NCI-H2171 (cell line): ENCODE data around the gene ATP6V1G2.
"Not testable (repeated sequence)": the region's sequence is repeated elsewhere in the genome, so short reads cannot be mapped to it uniquely, and the experiment has no call there.

Experiments used
- DNase-seq: peaks from one replicate; lab custom pipeline; 2025; lab: John Stamatoyannopoulos, UW

ATP6V1G2 gene

GRCh38 chr6:31575952-31576685 is 29.7 kb upstream of the ATP6V1G2 start:
- no peak for DNase-seq

- DNase-seq = no peak
These were observed 29.0 kb upstream of the ATP6V1G2 start, which contains the start of gene TNF for GRCh38 chr6:31575335-31575901. Gene TNF, plus strand, starts transcription at chr6:31575565. Its CDS starts 177 bp downstream, at chr6:31575742.

GRCh38 chr6:31574106-31575061 is 28.0 kb upstream of the ATP6V1G2 start:
- no peak for DNase-seq

GRCh38 chr6:31573239-31574105 is 27.1 kb upstream of the ATP6V1G2 start:
- no peak for DNase-seq

GRCh38 chr6:31572041-31572911 is 25.9 kb upstream of the ATP6V1G2 start, which contains the start of gene LTA:
Gene LTA, plus strand, starts transcription at chr6:31572289. Its CDS starts 454 bp downstream, at chr6:31572743.
- DNase-seq = no peak

- no peak for DNase-seq
These were observed 23.6 kb upstream of the ATP6V1G2 start for GRCh38 chr6:31569861-31570536.

GRCh38 chr6:31568537-31568961 is 22.1 kb upstream of the ATP6V1G2 start:
- no peak for DNase-seq

- DNase-seq = no peak
These were observed 21.3 kb upstream of the ATP6V1G2 start for GRCh38 chr6:31567531-31568370.

GRCh38 chr6:31560697-31561058 is 14.3 kb upstream of the ATP6V1G2 start:
- no peak for DNase-seq

- DNase-seq = no peak
These were observed 13.7 kb upstream of the ATP6V1G2 start for GRCh38 chr6:31559958-31560696.

GRCh38 chr6:31559606-31559957 is 13.2 kb upstream of the ATP6V1G2 start:
- no peak for DNase-seq

GRCh38 chr6:31558631-31559500 is 12.5 kb upstream of the ATP6V1G2 start:
- no peak for DNase-seq

- DNase-seq = no peak
These were observed 11.9 kb upstream of the ATP6V1G2 start for GRCh38 chr6:31558318-31558625.

- no peak for DNase-seq
These were observed 11.3 kb upstream of the ATP6V1G2 start for GRCh38 chr6:31557443-31558317.

- DNase-seq = no peak
These were observed 9.9 kb upstream of the ATP6V1G2 start for GRCh38 chr6:31556307-31556706.

GRCh38 chr6:31551371-31551770 is 5.0 kb upstream of the ATP6V1G2 start:
- DNase-seq = not testable (repeated sequence)

GRCh38 chr6:31548544-31548873 is 2.1 kb upstream of the ATP6V1G2 start:
- no peak for DNase-seq
